HG03342 (cell line): ENCODE measurements around the gene GLYATL1.
"Not testable (repeated sequence)": the region's sequence is repeated elsewhere in the genome, so short reads cannot be mapped to it uniquely, and the experiment has no call there.

Experiments
- ATAC-seq: cut with Tn5 transposase; IDR thresholded peaks from one replicate; pipeline ENCODE4 v1.9.1; 2021; ENCODE audit warnings: mild to moderate bottlenecking, moderate library complexity; ENCODE audit not compliant: unreplicated experiment

The GLYATL1 gene

GRCh38 chr11:58994171-58994570, 54.9 kb downstream of the GLYATL1 start:
- ATAC-seq, result no peak

DNA sequence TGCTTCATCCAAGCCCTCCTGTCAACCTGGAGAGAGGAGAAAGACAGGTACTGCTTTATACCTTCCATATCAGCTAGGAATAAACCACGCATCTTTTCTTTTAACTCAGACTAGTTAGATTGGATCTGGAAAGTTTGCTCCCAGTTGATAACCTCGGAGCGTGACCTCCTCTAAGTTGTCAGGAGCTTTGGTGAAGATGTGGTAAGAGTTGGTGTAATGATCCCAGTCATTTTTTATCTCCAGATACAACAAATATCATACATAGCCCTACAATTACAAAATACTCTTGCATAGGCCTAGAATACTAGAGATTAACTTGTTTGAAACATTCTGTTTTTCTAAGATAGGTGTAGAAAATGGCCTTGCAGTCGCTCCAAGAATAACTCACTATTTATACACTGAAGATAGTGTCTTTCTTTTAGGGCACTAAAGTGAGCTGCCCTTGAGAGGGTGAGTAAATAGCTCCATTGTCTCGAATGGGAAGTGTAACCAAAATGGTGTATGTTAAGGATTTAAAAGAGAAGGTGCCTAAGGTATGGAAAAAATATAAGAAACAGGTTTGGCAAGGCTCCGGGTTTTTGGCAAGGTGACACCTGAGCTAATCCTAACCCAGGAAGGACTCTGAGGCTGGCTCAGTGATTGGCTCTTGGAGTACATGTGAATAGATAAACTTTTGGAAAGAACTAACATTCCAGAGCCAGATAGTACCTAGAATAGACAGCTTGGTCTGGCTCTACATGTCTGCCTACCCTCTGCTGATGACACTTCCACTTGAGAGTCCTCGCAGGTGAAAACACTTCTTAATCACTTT, 59.4 kb downstream of the GLYATL1 start:
- ATAC-seq, result peak; percentile 14

DNA sequence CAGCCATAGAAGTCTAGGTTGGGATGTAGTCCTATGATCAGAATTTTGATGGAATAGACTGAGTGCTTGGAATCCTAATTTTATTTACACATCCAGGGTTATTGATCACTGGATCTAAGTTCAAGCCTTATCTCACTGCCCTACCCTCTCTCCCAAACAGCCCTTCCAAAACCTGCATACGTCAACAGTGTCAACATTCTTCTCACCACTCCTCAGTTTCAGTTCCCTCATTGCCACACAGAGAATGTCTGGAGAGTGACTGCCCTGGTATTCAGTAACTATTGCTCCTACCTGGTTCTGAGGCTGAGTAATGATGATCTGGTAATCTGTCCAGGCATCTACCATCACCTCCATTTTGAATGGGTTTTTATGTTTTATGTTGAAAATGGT, 60.0 kb downstream of the GLYATL1 start:
- ATAC-seq, result peak; percentile 97

DNA sequence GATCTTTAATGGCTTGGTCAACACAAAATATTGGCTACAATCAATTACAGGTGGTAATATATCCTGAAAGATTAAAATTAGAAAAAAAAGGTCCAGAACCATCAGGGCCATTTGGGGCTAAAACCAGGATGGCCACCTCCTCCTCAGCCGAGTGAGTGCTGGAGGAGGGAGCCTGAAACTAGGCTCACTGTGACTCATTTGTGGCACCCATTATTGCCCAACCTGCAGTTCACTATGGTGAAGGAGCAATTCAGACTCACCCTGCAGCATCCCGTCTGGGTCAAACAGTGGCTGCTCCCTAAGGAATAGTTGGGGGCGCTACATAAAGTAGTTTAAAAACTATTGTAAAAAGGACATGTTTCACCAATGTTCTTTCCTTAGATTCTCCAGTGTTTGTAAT, 60.7 kb downstream of the GLYATL1 start:
- no peak for ATAC-seq

GRCh38 chr11:59002006-59002405, 62.7 kb downstream of the GLYATL1 start:
- not testable (repeated sequence) for ATAC-seq
